Stromal cell of bone marrow (primary cell): ENCODE data around the gene FCER1G.

Experiments used
- DNase-seq: peaks from one replicate; pipeline ENCODE4 v3.0.0-alpha.2; 2012; ENCODE audit warnings: low read depth

FCER1G gene

GRCh38 chr1:161188381-161188780, 26.7 kb upstream of the FCER1G start:
- no peak for DNase-seq

- DNase-seq, result no peak
Measured at GRCh38 chr1:161189036-161189435, 26.1 kb upstream of the FCER1G start.

DNA sequence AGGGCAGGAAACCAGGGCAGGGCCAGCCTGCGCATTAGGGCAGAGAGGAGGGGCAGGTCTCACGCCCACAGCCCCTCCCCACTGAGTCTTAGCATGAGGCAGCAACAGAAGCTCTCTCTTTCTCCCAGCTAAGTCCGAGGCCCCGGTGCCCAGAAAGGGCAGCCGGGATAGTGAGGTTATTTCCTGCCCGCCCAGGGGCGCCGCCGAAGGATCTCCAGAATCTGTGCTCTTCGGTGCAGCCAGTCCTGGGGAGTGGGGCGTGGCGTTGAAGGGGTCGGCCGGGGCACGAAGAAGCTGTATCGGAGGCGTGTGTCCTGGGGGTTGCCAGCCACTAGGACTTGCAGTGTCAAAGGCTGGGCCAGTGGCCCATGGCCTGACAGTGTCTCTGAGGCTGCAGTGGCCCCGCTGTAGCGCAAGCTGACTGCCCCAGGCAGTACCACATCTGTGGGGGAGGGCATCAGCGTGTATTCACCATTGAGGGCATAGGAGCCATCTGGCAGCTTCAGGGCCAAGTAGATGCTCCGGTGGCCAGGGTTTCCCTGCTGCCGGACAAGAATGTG, 24.1 kb upstream of the FCER1G start:
- no peak for DNase-seq

GRCh38 chr1:161191971-161192370, 23.1 kb upstream of the FCER1G start:
- no peak for DNase-seq

DNA sequence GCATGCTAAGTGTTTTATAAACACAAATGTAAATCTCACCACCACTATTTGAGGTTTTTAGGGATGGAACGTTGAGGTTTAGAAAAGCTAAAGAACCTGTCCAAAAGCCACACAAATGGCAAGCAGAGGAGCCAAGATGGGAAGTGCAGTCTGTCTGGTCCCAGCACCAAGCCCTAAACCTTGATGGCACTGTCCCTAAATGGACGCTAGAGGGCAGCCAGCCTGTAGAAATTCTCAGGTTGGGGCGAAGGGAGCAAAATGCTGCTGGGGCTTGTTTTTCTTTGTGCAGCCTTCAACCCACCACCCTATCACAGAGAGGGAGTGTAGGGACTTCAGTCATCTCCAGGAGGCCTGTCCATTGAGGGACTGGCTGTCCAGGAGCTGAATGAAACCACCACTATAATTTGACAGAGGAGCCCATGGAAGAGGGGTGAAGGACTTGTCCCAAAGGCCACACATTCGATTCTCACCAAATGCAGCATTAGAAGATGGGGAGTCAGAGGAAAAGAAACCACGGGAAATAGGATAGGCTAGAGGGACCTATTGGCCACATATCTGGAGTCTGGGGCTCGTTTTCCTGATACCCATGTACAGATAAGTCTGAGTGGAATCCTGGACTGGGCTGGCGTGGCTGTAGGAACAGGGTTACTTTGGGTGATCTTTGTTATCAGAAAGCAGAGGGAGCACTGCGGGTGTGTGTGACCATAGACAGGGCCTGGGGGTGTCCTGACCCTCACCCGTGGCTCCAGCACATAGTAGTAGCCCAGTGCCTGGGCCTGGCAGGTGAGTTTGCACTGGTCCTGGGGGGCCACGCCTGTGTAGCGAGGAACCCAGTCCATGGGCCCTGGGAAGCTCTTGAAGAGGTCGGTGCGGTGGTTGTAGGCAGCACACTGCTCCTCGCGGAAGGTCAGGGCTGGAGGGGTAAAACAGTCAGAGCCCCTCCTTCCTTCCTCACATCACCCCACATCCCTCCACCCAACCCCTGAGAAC, 22.3 kb upstream of the FCER1G start:
- no peak for DNase-seq

- DNase-seq, result no peak
Measured at GRCh38 chr1:161193561-161194235, 21.4 kb upstream of the FCER1G start.

DNA sequence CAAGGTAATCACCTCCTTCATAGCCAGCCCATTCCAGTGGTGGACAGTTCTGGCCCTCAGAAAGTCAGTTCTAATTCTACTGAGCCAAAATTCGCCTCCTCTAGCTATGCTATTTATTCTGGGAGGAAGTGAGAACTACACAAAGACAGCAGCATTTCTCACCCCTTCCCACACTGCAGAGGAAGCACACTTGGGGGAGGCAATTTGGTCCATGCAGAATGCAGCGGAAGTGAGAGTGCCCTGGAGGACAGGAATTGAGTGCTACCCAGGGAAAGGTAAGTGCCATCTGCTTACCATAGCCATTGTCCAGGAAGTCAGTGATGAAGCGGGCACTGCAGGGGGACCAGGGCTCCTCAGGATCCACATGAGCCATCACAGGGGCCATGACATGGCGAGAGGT, 19.9 kb upstream of the FCER1G start:
- DNase-seq, result no peak

GRCh38 chr1:161196111-161196510, 19.0 kb upstream of the FCER1G start:
- no peak for DNase-seq

GRCh38 chr1:161196521-161197451, 18.3 kb upstream of the FCER1G start:
- peak; percentile 87 for DNase-seq

- DNase-seq, result no peak
Measured at GRCh38 chr1:161197560-161198193, 17.4 kb upstream of the FCER1G start.

- DNase-seq, result no peak
Measured at GRCh38 chr1:161198194-161198896, 16.8 kb upstream of the FCER1G start.

DNA sequence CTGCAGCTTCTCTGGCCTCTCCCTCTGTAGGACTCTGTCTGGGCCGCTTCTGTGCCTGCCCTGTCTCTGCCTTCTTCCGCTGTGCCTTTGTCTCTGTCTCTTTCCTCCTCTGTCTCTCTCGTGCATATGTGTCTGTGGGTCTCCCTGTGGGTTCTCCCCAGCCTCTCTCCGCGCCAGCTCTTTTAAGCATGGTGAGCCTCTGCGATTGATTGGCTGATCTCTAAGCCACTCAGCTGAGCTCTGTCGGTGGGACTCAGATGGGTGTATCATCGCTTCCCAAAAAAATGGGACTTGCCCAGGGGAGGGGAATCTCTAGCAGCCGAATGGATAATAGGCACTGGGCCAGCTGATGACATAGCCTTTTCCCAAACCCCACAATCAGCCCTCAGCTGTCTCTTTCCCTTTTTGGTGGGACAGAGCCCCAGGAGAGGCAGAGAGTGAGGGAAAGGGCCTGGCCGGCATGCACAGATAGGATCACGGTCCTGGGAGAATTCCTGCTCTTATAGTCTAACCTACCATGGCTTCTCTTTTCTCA, 16.1 kb upstream of the FCER1G start, which contains the start of gene ADAMTS4:
Gene ADAMTS4 (minus strand): TSS at position 158 of the 535 bp plus-strand sequence. CDS start 427 bp downstream, outside the sequence.
- peak; percentile 83 for DNase-seq

GRCh38 chr1:161199506-161200139, 15.5 kb upstream of the FCER1G start:
- no peak for DNase-seq

DNA sequence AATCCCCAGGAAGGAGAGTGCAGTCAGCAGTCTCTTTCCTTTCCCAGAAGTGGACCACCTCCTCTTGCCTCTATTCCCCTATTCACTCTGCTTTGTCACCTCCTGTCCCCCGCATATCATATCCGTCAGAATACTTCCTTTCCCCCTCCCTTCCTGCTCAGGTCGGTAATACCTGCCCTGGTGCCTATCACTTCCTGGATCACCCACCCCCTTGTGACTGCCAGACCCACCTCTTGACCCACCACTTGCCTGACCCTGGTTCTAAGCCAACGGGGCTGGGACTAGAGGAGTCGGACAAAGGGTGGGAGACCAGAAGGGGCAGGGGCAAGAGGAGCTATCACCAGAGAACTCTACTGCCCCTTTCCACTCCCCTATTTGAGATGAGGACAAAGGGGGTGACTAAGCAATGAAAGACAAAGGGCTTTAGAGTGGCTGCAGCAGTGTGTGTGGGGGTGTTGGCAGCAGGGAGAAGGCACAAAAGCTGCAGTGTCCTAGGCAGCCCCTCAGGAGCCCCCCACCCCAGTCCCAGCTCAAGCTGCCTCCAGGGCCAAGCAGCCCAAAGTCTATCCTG, 14.6 kb upstream of the FCER1G start:
- DNase-seq, result no peak

DNA sequence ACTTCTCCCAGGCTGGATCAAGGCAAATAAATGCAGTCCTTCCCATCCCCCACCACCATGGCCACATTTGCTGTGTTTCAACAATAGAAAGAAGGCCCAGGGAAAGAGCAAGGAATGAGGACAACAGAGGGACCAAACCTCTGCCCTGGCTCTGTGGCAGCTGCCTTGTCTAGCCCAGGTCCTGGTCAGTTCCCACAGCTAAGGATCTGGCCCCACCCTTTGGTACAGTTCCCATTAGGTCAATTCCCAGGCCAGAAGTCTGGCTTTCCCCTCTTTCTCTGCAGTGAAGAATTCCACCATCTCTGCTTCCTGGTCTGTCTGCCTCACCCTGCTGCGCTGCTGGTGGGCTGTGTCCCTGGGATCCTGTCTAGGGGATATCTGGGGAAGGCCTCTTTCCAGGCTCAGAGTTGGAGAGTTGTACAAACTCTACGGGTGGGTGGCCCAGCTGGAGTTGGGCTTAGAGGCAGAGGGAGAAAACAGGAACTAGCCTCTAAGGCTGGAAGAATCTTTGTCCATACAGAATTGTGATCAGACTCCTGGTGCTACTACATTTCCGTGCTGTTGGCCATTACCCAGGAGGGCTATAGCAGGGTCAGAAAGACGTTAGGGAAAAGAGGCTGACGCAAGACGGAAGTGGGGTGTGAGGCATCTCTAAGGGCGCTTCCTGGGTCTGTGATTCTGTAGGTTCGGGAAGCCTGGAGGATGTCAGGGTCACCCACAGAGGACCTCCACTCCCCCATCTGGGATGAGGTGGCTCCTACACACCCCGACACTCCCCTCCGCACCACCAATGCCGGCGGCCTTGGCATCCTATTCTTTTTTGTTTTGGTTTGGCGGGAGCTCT, 13.9 kb upstream of the FCER1G start:
- peak; percentile 65 for DNase-seq

GRCh38 chr1:161201836-161202712, 13.0 kb upstream of the FCER1G start, which contains the start of gene NDUFS2:
NDUFS2 (plus strand) TSS chr1:161202367; CDS start chr1:161202386, 19 bp downstream.
- DNase-seq, result peak; percentile 99
